GM23338 (cell line): ENCODE results near the gene NID1. TPM values are rescaled to one million over a fixed set of nuclear protein-coding genes. Genes with fewer than 3 reads are reported as not detected.

Experiments used
- ATAC-seq: fragments of 200-7000 bp; cut with Tn5 transposase; 3 replicates; pipeline ENCODE4 v1.9.1; 2020
- DNase-seq: peaks from one replicate; pipeline ENCODE4 v3.0.0-alpha.2; 2015; ENCODE audit warnings: low spot score
- H2AFZ ChIP-seq: fragments of 200-600 bp; sonication (generic); 2 replicates; pipeline ENCODE4 v1.8.0; 2016; ENCODE audit warnings: antibody characterized with exemption, mild to moderate bottlenecking, moderate library complexity
- H3F3A ChIP-seq: fragments of 200-600 bp; sonication (generic); replicated peaks from 2 replicates; pipeline ENCODE4 v1.8.0; 2017; ENCODE audit warnings: antibody characterized with exemption, mixed run types, low read depth
- H3K27ac ChIP-seq: fragments of 200-600 bp; sonication (generic); 2 replicates; pipeline ENCODE4 v1.6.1; 2016; ENCODE audit warnings: low read depth
- H3K27me3 ChIP-seq: fragments of 200-600 bp; sonication (generic); 2 replicates; pipeline ENCODE4 v1.8.0; 2016; ENCODE audit warnings: mild to moderate bottlenecking, mixed run types, moderate library complexity; ENCODE audit not compliant: insufficient read depth
- H3K36me3 ChIP-seq: fragments of 200-600 bp; sonication (generic); 2 replicates; pipeline ENCODE4 v1.8.0; 2016; ENCODE audit warnings: mild to moderate bottlenecking; ENCODE audit not compliant: insufficient read depth
- H3K4me1 ChIP-seq: fragments of 200-600 bp; sonication (generic); 2 replicates; pipeline ENCODE4 v1.8.0; 2016; ENCODE audit warnings: mild to moderate bottlenecking, moderate library complexity; ENCODE audit not compliant: insufficient read depth
- H3K4me2 ChIP-seq: fragments of 200-600 bp; sonication (generic); 2 replicates; pipeline ENCODE4 v1.7.1; 2017; ENCODE audit warnings: mixed run types
- H3K4me3 ChIP-seq: fragments of 200-600 bp; sonication (generic); 2 replicates; pipeline ENCODE4 v1.6.1; 2016; ENCODE audit warnings: mixed run types
- H3K79me2 ChIP-seq: fragments of 200-600 bp; sonication (generic); replicated peaks from 2 replicates; pipeline ENCODE4 v1.8.0; 2017; ENCODE audit warnings: mild to moderate bottlenecking; ENCODE audit not compliant: insufficient read depth
- H3K9me2 ChIP-seq: fragments of 200-600 bp; sonication (generic); 2 replicates; pipeline ENCODE4 v1.8.0; 2017; ENCODE audit not compliant: insufficient read depth
- H4K20me1 ChIP-seq: fragments of 200-600 bp; sonication (generic); replicated peaks from 2 replicates; pipeline ENCODE4 v1.8.0; 2017; ENCODE audit warnings: mild to moderate bottlenecking; ENCODE audit not compliant: insufficient read depth
- H3K27ac Mint-ChIP-seq: 2 replicates; pipeline ENCODE4 v1.8.0; 2020; ENCODE audit warnings: inconsistent platforms, mild to moderate bottlenecking, moderate library complexity, mixed read lengths
- H3K27me3 Mint-ChIP-seq: 3 replicates; pipeline ENCODE4 v1.8.0; 2022; ENCODE audit warnings: low read depth, mild to moderate bottlenecking, moderate library complexity, mixed read lengths, inconsistent platforms; ENCODE audit not compliant: insufficient read depth, poor library complexity
- H3K36me3 Mint-ChIP-seq: 3 replicates; pipeline ENCODE4 v1.8.0; 2021; ENCODE audit warnings: low read depth, mild to moderate bottlenecking, inconsistent platforms, moderate library complexity, mixed read lengths
- H3K4me1 Mint-ChIP-seq: 3 replicates; pipeline ENCODE4 v1.8.0; 2020; ENCODE audit warnings: mild to moderate bottlenecking, inconsistent platforms, mixed read lengths
- H3K4me3 Mint-ChIP-seq: 3 replicates; pipeline ENCODE4 v1.8.0; 2021; ENCODE audit warnings: moderate library complexity, mild to moderate bottlenecking, inconsistent platforms, mixed read lengths
- H3K9me3 Mint-ChIP-seq: 3 replicates; pipeline ENCODE4 v1.8.0; 2020; ENCODE audit warnings: moderate library complexity, mild to moderate bottlenecking, inconsistent platforms, mixed read lengths
- CREB1 ChIP-seq: fragments of 250-450 bp; sonication (Bioruptor Pico); IDR thresholded peaks from 2 replicates; pipeline ENCODE4 v1.5.0; 2020; ENCODE audit warnings: low read depth, mild to moderate bottlenecking, moderate library complexity
- CTCF ChIP-seq, 2 experiments: fragments of 200-600 bp in 1 of 2; sonication (generic) in 1 of 2; conservative IDR thresholded peaks; 2 replicates each; pipeline versions ENCODE4 v1.5.1 to v1.6.1; 2016 to 2017; ENCODE audit warnings: antibody characterized with exemption in 2 of 2, low read depth in 2 of 2, mild to moderate bottlenecking in 2 of 2, moderate library complexity in 1 of 2
- ETS1 ChIP-seq: IDR thresholded peaks from 2 replicates; pipeline ENCODE4 v1.6.1; 2016; ENCODE audit warnings: antibody characterized with exemption
- EZH2 ChIP-seq: fragments of 200-600 bp; sonication (generic); IDR thresholded peaks from one replicate; pipeline ENCODE4 v1.8.0; 2017; ENCODE audit warnings: antibody characterized with exemption, mild to moderate bottlenecking, low read depth; ENCODE audit not compliant: unreplicated experiment
- EZH2phosphoT487 ChIP-seq: fragments of 200-600 bp; sonication (generic); IDR thresholded peaks from one replicate; pipeline ENCODE4 v1.8.1; 2018; ENCODE audit warnings: antibody characterized with exemption; ENCODE audit not compliant: unreplicated experiment
- JUNB ChIP-seq: IDR thresholded peaks from one replicate; pipeline ENCODE4 v1.6.1; 2016; ENCODE audit warnings: antibody characterized with exemption; ENCODE audit not compliant: unreplicated experiment
- NANOG ChIP-seq: IDR thresholded peaks from 2 replicates; pipeline ENCODE4 v1.6.1; 2016; ENCODE audit warnings: antibody characterized with exemption, borderline replicate concordance
- POLR2AphosphoS5 ChIP-seq: IDR thresholded peaks from 2 replicates; pipeline ENCODE4 v1.6.1; 2016; ENCODE audit warnings: antibody characterized with exemption, low read depth
- REST ChIP-seq: IDR thresholded peaks from one replicate; pipeline ENCODE4 v1.6.1; 2018; ENCODE audit warnings: antibody characterized with exemption; ENCODE audit not compliant: unreplicated experiment
- STAT1 ChIP-seq: IDR thresholded peaks from one replicate; pipeline ENCODE4 v1.6.1; 2016; ENCODE audit warnings: antibody characterized with exemption; ENCODE audit not compliant: unreplicated experiment
- ZNF114 ChIP-seq: fragments of 250-450 bp; sonication (Bioruptor Pico); IDR thresholded peaks from 2 replicates; pipeline ENCODE4 v1.5.0; 2020; ENCODE audit warnings: mild to moderate bottlenecking, moderate library complexity
- ZNF331 ChIP-seq: fragments of 250-450 bp; sonication (Bioruptor Pico); IDR thresholded peaks from 2 replicates; pipeline ENCODE4 v1.5.0; 2020; ENCODE audit warnings: low read depth, mild to moderate bottlenecking, moderate library complexity
- ZNF462 ChIP-seq: fragments of 250-450 bp; sonication (Bioruptor Pico); IDR thresholded peaks from 2 replicates; pipeline ENCODE4 v1.5.0; 2020; ENCODE audit warnings: mild to moderate bottlenecking, moderate library complexity
- polyA plus RNA-seq: library from polyadenylated mRNA; unstranded; fragments of >200 nt; fragmentation: Nextera tagmentation; extraction: Ambion mirVana; gene quantifications from 2 replicates; pipeline ENCODE4 v1.2.1, GENCODE V29; 2016
- total RNA-seq: library from RNA; depleted of rRNA; stranded (reverse); fragments of >200 nt; shearing (Covaris generic); gene quantifications from 2 replicates; pipeline ENCODE4 v1.2.3, GENCODE V29; 2014

NID1 gene
- total and polyA plus RNA-seq, 2 experiments from 2014 or later, result 7.1 to 32.5 TPM

- Mint-ChIP-seq H3K27ac (no peak overlapping the region), H3K36me3 (no peaks in the 10 kb centered on the region), H3K27me3 (peaks cover 1% of the 10 kb centered on the region), H3K4me3 (no peak overlapping the region), H3K4me1 (peaks cover 1% of the 10 kb centered on the region; the same call in 1 of the 3 replicates), H3K9me3 (no peaks in the 10 kb centered on the region)
- H4K20me1 ChIP-seq, result no peaks in the 10 kb centered on the region
- H3F3A ChIP-seq, result no peaks in the 10 kb centered on the region
- ATAC-seq (no peak), DNase-seq (no peak)
- H3K36me3 ChIP-seq, result no peaks in the 10 kb centered on the region
- no peaks in the 10 kb centered on the region for H3K27me3 ChIP-seq
- H3K9me2 ChIP-seq, result no peaks in the 10 kb centered on the region
- H3K4me3 ChIP-seq, result no peak overlapping the region
- TF ChIP-seq JUNB, result no peak
- no peak for TF ChIP-seq NANOG
- TF ChIP-seq REST, result no peak
- no peak for TF ChIP-seq CTCF (conservative IDR thresholded peaks at IDR 0.05; ENCODE audit: low read depth in 2 of 2)
- no peak for TF ChIP-seq EZH2phosphoT487
- no peak for TF ChIP-seq ZNF331
- no peak for TF ChIP-seq ETS1
- TF ChIP-seq CREB1 (CRISPR knock-in tag), result no peak
- no peak for TF ChIP-seq ZNF114 (CRISPR knock-in tag)
- TF ChIP-seq ZNF462 (CRISPR knock-in tag), result no peak
- TF ChIP-seq STAT1, result no peak
- TF ChIP-seq POLR2AphosphoS5, result no peak
- TF ChIP-seq EZH2, result no peak
- H3K27ac ChIP-seq, result no peak overlapping the region
- no peaks in the 10 kb centered on the region for H3K79me2 ChIP-seq
- no peak overlapping the region for H3K4me2 ChIP-seq
- H3K4me1 ChIP-seq, result no peaks in the 10 kb centered on the region
- no peak overlapping the region for H2AFZ ChIP-seq
Observed at GRCh38 chr1:236007781-236008180, 57.1 kb downstream of the NID1 start.
